A673 (cell line): ENCODE data around the gene BRSK1. TPM values are rescaled to one million over a fixed set of nuclear protein-coding genes. Genes with fewer than 3 reads are reported as not detected.

Experiments
- BruUV-seq: library from RNA; stranded (reverse); fragments of 400-500 nt; replicated peaks from 2 replicates; lab custom pipeline; 2021; lab: Mats Ljungman, UMichigan
- CTCF ChIA-PET: fragments of 300-600 bp; sonication (Branson Sonifier 250); formaldehyde crosslinking; loops from one replicate; lab custom pipeline; 2022; ENCODE audit warnings: antibody characterized with exemption; lab: Charles Lee
- POLR2A ChIA-PET: fragments of 300-600 bp; sonication (Branson Sonifier 250); formaldehyde crosslinking; loops from one replicate; lab custom pipeline; 2022; ENCODE audit warnings: antibody characterized with exemption; ENCODE audit not compliant: low non-redundant PET; lab: Charles Lee
- DNase-seq: peaks from one replicate; pipeline ENCODE4 v3.0.0-alpha.2; 2015; ENCODE audit warnings: low spot score
- H3K27ac ChIP-seq: fragments of 200-600 bp; sonication (generic); 2 replicates; pipeline ENCODE4 v1.5.1; 2016; ENCODE audit warnings: mixed run types, low read depth, mild to moderate bottlenecking, mixed read lengths, antibody characterized with exemption, low read length; ENCODE audit not compliant: poor library complexity, severe bottlenecking
- H3K27me3 ChIP-seq: fragments of 200-600 bp; sonication (generic); replicated peaks from 2 replicates; pipeline ENCODE4 v1.6.1; 2017; ENCODE audit warnings: mixed run types, low read depth, mild to moderate bottlenecking, mixed read lengths, antibody characterized with exemption, low read length; ENCODE audit not compliant: insufficient read depth, poor library complexity
- H3K36me3 ChIP-seq: fragments of 200-600 bp; sonication (generic); 2 replicates; pipeline ENCODE4 v1.6.1; 2016; ENCODE audit warnings: mixed run types, mild to moderate bottlenecking, mixed read lengths, antibody characterized with exemption, low read length; ENCODE audit not compliant: insufficient read depth, poor library complexity, severe bottlenecking
- H3K4me1 ChIP-seq: fragments of 200-600 bp; sonication (generic); 2 replicates; pipeline ENCODE4 v1.6.1; 2017; ENCODE audit warnings: mixed run types, mild to moderate bottlenecking, mixed read lengths, antibody characterized with exemption, low read length; ENCODE audit not compliant: insufficient read depth, poor library complexity, severe bottlenecking
- H3K4me3 ChIP-seq: fragments of 200-600 bp; sonication (generic); 2 replicates; pipeline ENCODE4 v1.5.1; 2016; ENCODE audit warnings: low read depth, mixed run types, mild to moderate bottlenecking, mixed read lengths, low read length; ENCODE audit not compliant: poor library complexity, severe bottlenecking
- H3K9me3 ChIP-seq: fragments of 200-600 bp; sonication (generic); 2 replicates; pipeline ENCODE4 v1.6.1; 2016; ENCODE audit warnings: mixed run types, low read depth, mild to moderate bottlenecking, mixed read lengths, antibody characterized with exemption, low read length; ENCODE audit not compliant: poor library complexity, severe bottlenecking
- EZH2 ChIP-seq: fragments of 200-600 bp; sonication (generic); IDR thresholded peaks from 2 replicates; pipeline ENCODE4 v1.6.1; 2017; ENCODE audit warnings: borderline replicate concordance, low read depth, mild to moderate bottlenecking, mixed read lengths, antibody characterized with exemption, low read length; ENCODE audit not compliant: poor library complexity, severe bottlenecking
- intact Hi-C: fragments of 100-400 bp; cut with micrococcal nuclease; formaldehyde crosslinking; loops from one replicate; pipeline ENCODE4 v1.10.0; 2022; ENCODE audit not compliant: unreplicated experiment
- total RNA-seq: library from RNA; stranded (reverse); gene quantifications from 2 replicates; pipeline ENCODE4 v1.2.3, GENCODE V29; 2021
- TF ChIP-seq, protein P1 (sequence below): fragments of 300-800, 200-600 bp; sonication (generic); conservative IDR thresholded peaks from 2 replicates; pipeline ENCODE4 v1.5.1; 2017; ENCODE audit warnings: low read depth, mild to moderate bottlenecking, antibody characterized with exemption, low read length, moderate library complexity, mixed read lengths

BRSK1 gene
- total RNA-seq, 1 experiment from 2014 or later, result 30.5 TPM

DNA sequence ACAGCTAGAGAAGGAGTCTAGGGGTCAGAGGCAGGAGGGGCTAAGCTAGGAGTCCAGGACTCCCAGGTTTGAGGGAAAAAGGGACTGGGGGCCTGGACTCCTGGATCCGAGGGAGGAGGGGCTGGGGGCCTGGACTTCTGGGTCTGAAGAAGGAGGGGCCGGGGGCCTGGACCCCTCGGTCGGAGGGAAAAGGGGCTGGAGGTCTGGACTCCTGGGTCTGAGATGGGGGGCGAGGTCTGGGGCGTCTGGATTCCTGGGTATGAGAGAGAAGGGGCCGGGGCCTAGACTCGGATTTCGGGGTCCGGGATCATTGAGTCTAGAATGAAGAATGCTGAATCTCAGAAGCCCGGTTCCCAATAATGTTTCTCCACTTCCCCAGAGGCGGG, 18.5 kb downstream of the BRSK1 start:
- intact Hi-C loops, result loop anchor here (10.0 kb wide), 1 partner anchor 82 kb away; the partner anchor contains the start of genes RPL28 and TMEM238
- no peak for DNase-seq
- no peak overlapping the region for H3K4me3 ChIP-seq
- no peaks in the 10 kb centered on the region for H3K9me3 ChIP-seq
- no peaks in the 10 kb centered on the region for H3K27me3 ChIP-seq
- ChIA-PET CTCF (no interaction called here), POLR2A (no interaction called here)
- TF ChIP-seq EZH2, result no peak
- TF ChIP-seq, protein P1, sequence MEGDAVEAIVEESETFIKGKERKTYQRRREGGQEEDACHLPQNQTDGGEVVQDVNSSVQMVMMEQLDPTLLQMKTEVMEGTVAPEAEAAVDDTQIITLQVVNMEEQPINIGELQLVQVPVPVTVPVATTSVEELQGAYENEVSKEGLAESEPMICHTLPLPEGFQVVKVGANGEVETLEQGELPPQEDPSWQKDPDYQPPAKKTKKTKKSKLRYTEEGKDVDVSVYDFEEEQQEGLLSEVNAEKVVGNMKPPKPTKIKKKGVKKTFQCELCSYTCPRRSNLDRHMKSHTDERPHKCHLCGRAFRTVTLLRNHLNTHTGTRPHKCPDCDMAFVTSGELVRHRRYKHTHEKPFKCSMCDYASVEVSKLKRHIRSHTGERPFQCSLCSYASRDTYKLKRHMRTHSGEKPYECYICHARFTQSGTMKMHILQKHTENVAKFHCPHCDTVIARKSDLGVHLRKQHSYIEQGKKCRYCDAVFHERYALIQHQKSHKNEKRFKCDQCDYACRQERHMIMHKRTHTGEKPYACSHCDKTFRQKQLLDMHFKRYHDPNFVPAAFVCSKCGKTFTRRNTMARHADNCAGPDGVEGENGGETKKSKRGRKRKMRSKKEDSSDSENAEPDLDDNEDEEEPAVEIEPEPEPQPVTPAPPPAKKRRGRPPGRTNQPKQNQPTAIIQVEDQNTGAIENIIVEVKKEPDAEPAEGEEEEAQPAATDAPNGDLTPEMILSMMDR, result no peak
- peaks cover 42% of the 10 kb centered on the region for H3K36me3 ChIP-seq
- peaks cover 4% of the 10 kb centered on the region for H3K4me1 ChIP-seq
- BruUV-seq, result no TSS peak
- no peak overlapping the region for H3K27ac ChIP-seq

DNA sequence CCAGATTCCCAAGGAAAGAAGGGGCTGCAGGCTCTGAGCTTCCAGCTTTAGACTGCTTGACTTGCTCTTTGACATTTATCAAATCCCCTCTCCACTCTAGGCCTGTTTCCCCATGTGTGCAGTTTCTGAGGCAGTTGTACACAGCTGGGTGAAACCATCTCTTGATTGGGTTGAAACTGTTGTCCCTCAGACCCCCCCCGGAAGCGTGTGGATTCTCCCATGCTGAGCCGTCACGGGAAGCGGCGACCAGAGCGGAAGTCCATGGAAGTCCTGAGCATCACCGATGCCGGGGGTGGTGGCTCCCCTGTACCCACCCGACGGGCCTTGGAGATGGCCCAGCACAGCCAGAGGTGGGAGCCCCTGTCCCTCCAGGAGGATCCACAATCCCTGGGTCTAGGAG, 19.7 kb downstream of the BRSK1 start:
- no peak for DNase-seq
- TF ChIP-seq, protein P1, result no peak
- no peak for TF ChIP-seq EZH2
- Histone ChIP-seq H3K9me3 (no peaks in the 10 kb centered on the region), H3K4me3 (no peak overlapping the region), H3K36me3 (peaks cover 42% of the 10 kb centered on the region), H3K27ac (no peak overlapping the region), H3K27me3 (no peaks in the 10 kb centered on the region), H3K4me1 (peaks cover 4% of the 10 kb centered on the region)
- no TSS peak for BruUV-seq
- intact Hi-C loops, result loop anchor here (10.0 kb wide), 1 partner anchor 81 kb away; the partner anchor contains the start of genes RPL28 and TMEM238
- POLR2A ChIA-PET, result no interaction called here
- CTCF ChIA-PET, result no interaction called here

DNA sequence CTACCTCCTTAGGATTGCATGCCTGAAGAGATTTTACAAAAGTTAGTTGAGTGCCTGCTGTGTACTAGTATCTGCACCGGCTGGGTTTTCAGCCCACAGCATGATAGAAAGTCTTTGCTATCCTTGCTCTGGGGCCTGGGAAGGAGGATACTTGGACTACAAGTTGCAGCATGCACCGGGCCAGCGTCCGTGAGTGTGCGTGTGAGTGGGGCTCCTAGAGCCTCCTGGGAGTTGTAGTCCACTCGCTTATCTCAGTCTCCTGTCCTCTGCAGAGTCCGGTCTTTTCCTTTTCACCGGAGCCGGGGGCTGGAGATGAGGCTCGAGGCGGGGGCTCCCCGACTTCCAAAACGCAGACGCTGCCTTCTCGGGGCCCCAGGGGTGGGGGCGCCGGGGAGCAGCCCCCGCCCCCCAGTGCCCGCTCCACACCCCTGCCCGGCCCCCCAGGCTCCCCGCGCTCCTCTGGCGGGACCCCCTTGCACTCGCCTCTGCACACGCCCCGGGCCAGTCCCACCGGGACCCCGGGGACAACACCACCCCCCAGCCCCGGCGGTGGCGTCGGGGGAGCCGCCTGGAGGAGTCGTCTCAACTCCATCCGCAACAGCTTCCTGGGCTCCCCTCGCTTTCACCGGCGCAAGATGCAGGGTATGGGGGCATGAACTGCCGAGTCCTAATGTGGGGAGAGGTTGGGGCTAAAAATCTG, 20.6 kb downstream of the BRSK1 start:
- no peak overlapping the region for H3K27ac ChIP-seq
- peaks cover 48% of the 10 kb centered on the region for H3K36me3 ChIP-seq
- ChIA-PET CTCF (no interaction called here), POLR2A (no interaction called here)
- H3K9me3 ChIP-seq, result no peaks in the 10 kb centered on the region
- no peak overlapping the region for H3K4me3 ChIP-seq
- peak; percentile 76 for DNase-seq
- H3K27me3 ChIP-seq, result no peaks in the 10 kb centered on the region
- intact Hi-C loops, result loop anchor here (10.0 kb wide), 1 partner anchor 80 kb away; the partner anchor contains the start of genes RPL28 and TMEM238
- H3K4me1 ChIP-seq, result peaks cover 4% of the 10 kb centered on the region
- TF ChIP-seq EZH2, result no peak
- TF ChIP-seq, protein P1, result no peak
- no TSS peak for BruUV-seq
